WTC11 (cell line): ENCODE measurements around the gene MAPKAPK5. TPM values are rescaled to one million over a fixed set of nuclear protein-coding genes. Genes with fewer than 3 reads are reported as not detected.
"Not testable (repeated sequence)": the region's sequence is repeated elsewhere in the genome, so short reads cannot be mapped to it uniquely, and the experiment has no call there.

Experiments used
- ATAC-seq: fragments of 200-7000 bp; cut with Tn5 transposase; 2 replicates; pipeline ENCODE4 v1.10.0; 2021; ENCODE audit warnings: mild to moderate bottlenecking, moderate library complexity
- CTCF ChIA-PET: fragments of 300-600 bp; sonication (Branson Sonifier 250); formaldehyde crosslinking; loops from one replicate; lab custom pipeline; 2021; ENCODE audit warnings: antibody characterized with exemption; lab: Charles Lee
- POLR2A ChIA-PET: fragments of 350-600 bp; sonication (Branson Sonifier 250); formaldehyde crosslinking; loops from one replicate; lab custom pipeline; 2021; ENCODE audit warnings: antibody characterized with exemption; lab: Charles Lee
- DNase-seq: peaks from one replicate; pipeline ENCODE4 v3.0.0; 2021; ENCODE audit warnings: low spot score
- H3K27ac Mint-ChIP-seq: 2 replicates; pipeline ENCODE4 v1.8.0; 2021; ENCODE audit warnings: mixed read lengths
- H3K27me3 Mint-ChIP-seq: 2 replicates; pipeline ENCODE4 v1.8.0; 2021; ENCODE audit warnings: low read depth, mild to moderate bottlenecking, moderate library complexity, mixed read lengths
- H3K36me3 Mint-ChIP-seq: 2 replicates; pipeline ENCODE4 v1.8.0; 2021; ENCODE audit warnings: mixed read lengths
- H3K4me1 Mint-ChIP-seq: 2 replicates; pipeline ENCODE4 v1.8.0; 2022; ENCODE audit warnings: mixed read lengths
- H3K4me3 Mint-ChIP-seq: 2 replicates; pipeline ENCODE4 v1.8.0; 2021; ENCODE audit warnings: mild to moderate bottlenecking, moderate library complexity, mixed read lengths
- H3K9me3 Mint-ChIP-seq: 2 replicates; pipeline ENCODE4 v1.8.0; 2021; ENCODE audit warnings: mixed read lengths
- CREM ChIP-seq: sonication (generic); formaldehyde crosslinking; IDR thresholded peaks from 2 replicates; pipeline ENCODE4 v1.8.1; 2022; ENCODE audit warnings: mild to moderate bottlenecking, missing genetic modification reagents, moderate library complexity
- GTF2I ChIP-seq: fragments of 250-450 bp; sonication (Bioruptor Pico); conservative IDR thresholded peaks from 2 replicates; pipeline ENCODE4 v1.4.0; 2021; ENCODE audit warnings: mild to moderate bottlenecking
- HMGXB4 ChIP-seq: sonication (generic); formaldehyde crosslinking; IDR thresholded peaks from 2 replicates; pipeline ENCODE4 v1.8.1; 2023; ENCODE audit warnings: mild to moderate bottlenecking, moderate library complexity, missing genetic modification reagents
- JAZF1 ChIP-seq: fragments of 250-450 bp; sonication (Bioruptor Pico); IDR thresholded peaks from 2 replicates; pipeline ENCODE4 v1.9.0; 2021; ENCODE audit warnings: moderate library complexity, mild to moderate bottlenecking, inconsistent platforms
- NR3C1 ChIP-seq: sonication (generic); formaldehyde crosslinking; conservative IDR thresholded peaks from 2 replicates; pipeline ENCODE4 v1.8.1; 2023; ENCODE audit warnings: low read depth, mild to moderate bottlenecking, missing genetic modification reagents
- SP1 ChIP-seq: sonication (generic); formaldehyde crosslinking; conservative IDR thresholded peaks from 2 replicates; pipeline ENCODE4 v1.8.1; 2022; ENCODE audit warnings: missing genetic modification reagents
- TCF7 ChIP-seq: sonication (generic); formaldehyde crosslinking; IDR thresholded peaks from 2 replicates; pipeline ENCODE4 v1.8.0; 2022; ENCODE audit warnings: mild to moderate bottlenecking, low read depth, missing genetic modification reagents, moderate library complexity
- ZBTB43 ChIP-seq: sonication (generic); formaldehyde crosslinking; IDR thresholded peaks from 2 replicates; pipeline ENCODE4 v1.8.1; 2023; ENCODE audit warnings: mild to moderate bottlenecking, missing genetic modification reagents
- ZSCAN18 ChIP-seq: fragments of 250-450 bp; sonication (Bioruptor Pico); IDR thresholded peaks from 2 replicates; pipeline ENCODE4 v2.1.2; 2022; ENCODE audit warnings: mild to moderate bottlenecking, moderate library complexity
- total RNA-seq: library from RNA; stranded (reverse); gene quantifications from 3 replicates; pipeline ENCODE4 v1.2.3, GENCODE V29; 2021
- TF ChIP-seq, protein P1 (sequence below): sonication (generic); formaldehyde crosslinking; IDR thresholded peaks from 2 replicates; pipeline ENCODE4 v1.8.1; 2023; ENCODE audit warnings: mild to moderate bottlenecking, missing genetic modification reagents, moderate library complexity

Gene MAPKAPK5
- total RNA-seq, 1 experiment from 2014 or later, result 81.8 TPM

GRCh38 chr12:111819191-111820158 lies 22.6 kb upstream of the MAPKAPK5 start (continued):
- no peak for TF ChIP-seq HMGXB4 (CRISPR knock-in tag)
- TF ChIP-seq GTF2I (CRISPR knock-in tag), result no peak

GRCh38 chr12:111820828-111821227 lies 21.2 kb upstream of the MAPKAPK5 start:
- CTCF ChIA-PET, H3K4me3 Mint-ChIP-seq, H3K27me3 Mint-ChIP-seq, POLR2A ChIA-PET, DNase-seq: not testable (repeated sequence)
- peaks cover 24% of the 10 kb centered on the region for H3K36me3 Mint-ChIP-seq
- TF ChIP-seq, protein P1, sequence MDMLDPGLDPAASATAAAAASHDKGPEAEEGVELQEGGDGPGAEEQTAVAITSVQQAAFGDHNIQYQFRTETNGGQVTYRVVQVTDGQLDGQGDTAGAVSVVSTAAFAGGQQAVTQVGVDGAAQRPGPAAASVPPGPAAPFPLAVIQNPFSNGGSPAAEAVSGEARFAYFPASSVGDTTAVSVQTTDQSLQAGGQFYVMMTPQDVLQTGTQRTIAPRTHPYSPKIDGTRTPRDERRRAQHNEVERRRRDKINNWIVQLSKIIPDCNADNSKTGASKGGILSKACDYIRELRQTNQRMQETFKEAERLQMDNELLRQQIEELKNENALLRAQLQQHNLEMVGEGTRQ (CRISPR knock-in tag), result peak; percentile 67
- TF ChIP-seq, all 79 proteins: peak for 1; not testable (repeated sequence) for 78
- H3K27ac Mint-ChIP-seq, ATAC-seq: not testable (repeated sequence)
- Mint-ChIP-seq H3K9me3 (peaks cover 55% of the 10 kb centered on the region), H3K4me1 (peaks cover 18% of the 10 kb centered on the region)

DNA sequence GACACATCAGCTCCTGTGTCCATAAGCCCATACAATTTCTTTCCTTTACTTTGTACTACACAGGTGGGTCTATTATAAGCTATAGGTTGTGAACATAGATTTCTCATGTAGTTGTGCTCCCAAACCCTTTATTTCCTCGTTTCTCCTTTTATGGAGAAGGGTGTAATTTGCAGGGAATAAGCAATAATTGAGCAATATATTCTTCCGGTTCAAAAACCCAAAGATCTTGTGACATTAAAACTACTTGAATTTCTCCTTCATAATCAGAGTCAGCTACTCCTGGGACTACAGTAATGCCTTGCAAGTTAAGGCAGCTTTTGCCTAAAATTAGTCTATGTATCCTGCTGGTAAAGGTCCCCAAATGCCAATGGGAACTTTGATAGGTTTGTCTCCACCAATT lies 19.1 kb upstream of the MAPKAPK5 start:
- DNase-seq, result no peak
- Mint-ChIP-seq H3K9me3 (peaks cover 45% of the 10 kb centered on the region), H3K4me1 (peaks cover 18% of the 10 kb centered on the region), H3K4me3 (no peak overlapping the region), H3K27me3 (peaks cover 3% of the 10 kb centered on the region; the same call in 1 of the 2 replicates), H3K36me3 (peaks cover 22% of the 10 kb centered on the region), H3K27ac (no peak overlapping the region)
- ChIA-PET CTCF (interaction anchor here (0.9 to 1.3 kb wide), 2 partner anchors 8 to 10 kb away, joined by 3 read pairs; no protein-coding TSS in a partner anchor), POLR2A (no interaction called here)
- TF ChIP-seq NR3C1 (CRISPR knock-in tag) (no peak), JAZF1 (CRISPR knock-in tag) (no peak), ZSCAN18 (CRISPR knock-in tag) (no peak), TCF7 (no peak), CREM (CRISPR knock-in tag) (no peak), SP1 (CRISPR knock-in tag) (no peak)
- ATAC-seq, result no peak

DNA sequence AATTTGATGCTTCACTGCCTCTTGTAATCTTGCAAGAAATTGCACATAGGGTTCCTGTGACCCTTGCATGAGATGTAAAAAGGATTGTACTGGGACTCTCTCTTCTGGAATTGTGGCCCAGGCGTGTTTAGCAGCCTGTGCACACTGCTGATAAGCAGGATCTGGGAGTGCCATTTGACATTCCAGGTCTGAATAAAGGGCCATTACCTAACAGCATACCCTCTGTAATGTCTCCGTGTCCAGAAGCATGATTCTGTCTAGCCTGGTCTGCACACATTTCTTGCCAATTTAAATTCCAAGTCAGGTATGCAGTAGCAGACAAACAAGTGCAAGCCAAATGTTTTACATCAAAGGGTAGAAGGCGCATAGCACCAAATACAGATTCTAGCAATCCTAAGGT lies 18.1 kb upstream of the MAPKAPK5 start:
- peaks cover 22% of the 10 kb centered on the region for H3K36me3 Mint-ChIP-seq
- ATAC-seq, result no peak

More for the DNA sequence above, 18.1 kb upstream of the MAPKAPK5 start:
- H3K27ac Mint-ChIP-seq, result no peak overlapping the region
- no peak for DNase-seq
- CTCF ChIA-PET, result interaction anchor here (1.3 kb wide), 1 partner anchor 9 kb away, joined by 3 read pairs; no protein-coding TSS in a partner anchor
- POLR2A ChIA-PET, result no interaction called here
- H3K27me3 Mint-ChIP-seq, result peaks cover 3% of the 10 kb centered on the region; the same call in 1 of the 2 replicates
- H3K4me3 Mint-ChIP-seq, result no peak overlapping the region
- H3K4me1 Mint-ChIP-seq, result peaks cover 18% of the 10 kb centered on the region
- no peak for TF ChIP-seq ZBTB43 (CRISPR knock-in tag)
- H3K9me3 Mint-ChIP-seq, result peaks cover 51% of the 10 kb centered on the region
